Erythroblast (primary cell): ENCODE data around the gene LRRC73.

Experiments
- GATA1 ChIP-seq: IDR thresholded peaks from 2 replicates; pipeline ENCODE4 v1.6.1; 2011; ENCODE audit warnings: low read depth, mild to moderate bottlenecking, control low read depth, low read length, moderate library complexity
- POLR2A ChIP-seq: IDR thresholded peaks from 2 replicates; pipeline ENCODE4 v1.6.1; 2011; ENCODE audit warnings: mild to moderate bottlenecking, low read length

- TF ChIP-seq POLR2A, result no peak
- TF ChIP-seq GATA1, result no peak
These were observed 40.2 kb downstream of the LRRC73 start for GRCh38 chr6:43469947-43470346.
